ENCODE data around the gene SPON1. TPM values are rescaled to one million over a fixed set of nuclear protein-coding genes. Genes with fewer than 3 reads are reported as not detected.

Gene SPON1
- total RNA-seq, 4 donors from 2014 or later = 8.0 to 16.1 (median 11.3) TPM

DNA sequence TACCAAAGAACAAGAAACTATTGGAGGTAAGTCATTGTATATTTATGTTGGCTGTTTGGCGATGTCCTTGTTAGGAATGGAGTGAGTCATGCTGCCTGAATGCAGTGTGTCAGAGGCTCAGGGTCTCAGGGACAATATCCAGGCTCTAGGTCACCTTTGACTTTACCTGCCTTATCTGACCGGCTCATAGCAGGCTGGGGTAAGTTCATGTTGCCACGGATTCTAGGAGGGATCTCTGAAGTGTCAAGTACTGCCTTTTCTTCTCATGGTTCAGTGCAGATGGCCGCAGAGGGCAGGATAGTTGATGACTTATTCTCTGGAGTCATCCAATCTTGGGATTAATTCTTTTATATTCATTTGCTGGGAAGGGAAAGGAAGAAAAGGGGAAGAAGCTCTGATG is 53.2 kb downstream of the SPON1 start:
- no peaks in the 10 kb centered on the region for H3K4me1 ChIP-seq
- H3K27ac ChIP-seq = no peak overlapping the region
- no peaks in the 10 kb centered on the region for H3K36me3 ChIP-seq
- no peak for TF ChIP-seq POLR2A (IDR thresholded peaks at IDR 0.05)
- TF ChIP-seq, protein P1, sequence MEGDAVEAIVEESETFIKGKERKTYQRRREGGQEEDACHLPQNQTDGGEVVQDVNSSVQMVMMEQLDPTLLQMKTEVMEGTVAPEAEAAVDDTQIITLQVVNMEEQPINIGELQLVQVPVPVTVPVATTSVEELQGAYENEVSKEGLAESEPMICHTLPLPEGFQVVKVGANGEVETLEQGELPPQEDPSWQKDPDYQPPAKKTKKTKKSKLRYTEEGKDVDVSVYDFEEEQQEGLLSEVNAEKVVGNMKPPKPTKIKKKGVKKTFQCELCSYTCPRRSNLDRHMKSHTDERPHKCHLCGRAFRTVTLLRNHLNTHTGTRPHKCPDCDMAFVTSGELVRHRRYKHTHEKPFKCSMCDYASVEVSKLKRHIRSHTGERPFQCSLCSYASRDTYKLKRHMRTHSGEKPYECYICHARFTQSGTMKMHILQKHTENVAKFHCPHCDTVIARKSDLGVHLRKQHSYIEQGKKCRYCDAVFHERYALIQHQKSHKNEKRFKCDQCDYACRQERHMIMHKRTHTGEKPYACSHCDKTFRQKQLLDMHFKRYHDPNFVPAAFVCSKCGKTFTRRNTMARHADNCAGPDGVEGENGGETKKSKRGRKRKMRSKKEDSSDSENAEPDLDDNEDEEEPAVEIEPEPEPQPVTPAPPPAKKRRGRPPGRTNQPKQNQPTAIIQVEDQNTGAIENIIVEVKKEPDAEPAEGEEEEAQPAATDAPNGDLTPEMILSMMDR (IDR thresholded peaks at IDR 0.05) = no peak
- no peak for TF ChIP-seq EP300 (IDR thresholded peaks at IDR 0.05)
- no peak for TF ChIP-seq POLR2AphosphoS5 (IDR thresholded peaks at IDR 0.05)
- no peaks in the 10 kb centered on the region for H3K9me3 ChIP-seq
- WGBS = 54% methylated on average over 4 of the region's 4 CpGs
- DNase-seq (ENCODE audit: low spot score in 2 of 2) = no peak
- no peaks in the 10 kb centered on the region for H3K27me3 ChIP-seq
- no peak overlapping the region for H3K4me3 ChIP-seq

DNA sequence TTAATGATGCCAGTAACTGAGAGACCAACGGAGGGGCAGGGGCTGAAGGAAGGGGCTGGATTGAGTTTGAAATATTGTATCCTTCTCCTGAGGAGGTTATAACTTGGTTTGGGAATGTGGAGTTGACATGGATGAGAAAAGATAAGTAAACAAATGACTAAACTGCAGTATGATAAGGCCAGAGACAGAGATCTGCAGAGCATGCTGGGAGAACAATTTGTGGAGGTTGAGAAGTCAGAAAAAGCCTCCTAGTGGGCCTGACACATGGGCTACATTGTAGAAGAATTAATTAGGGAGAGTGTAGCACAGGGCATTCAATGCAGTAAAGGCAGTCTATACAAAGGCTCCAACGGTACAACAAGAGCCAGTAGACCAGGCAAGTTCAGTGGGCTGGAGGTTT is 55.9 kb downstream of the SPON1 start:
- Histone ChIP-seq H3K4me1 (no peaks in the 10 kb centered on the region), H3K27ac (no peak overlapping the region), H3K27me3 (no peaks in the 10 kb centered on the region), H3K36me3 (no peaks in the 10 kb centered on the region), H3K9me3 (no peaks in the 10 kb centered on the region), H3K4me3 (no peak overlapping the region)
- no peak for DNase-seq (ENCODE audit: low spot score in 2 of 2)
- 86% methylated on average over 2 of the region's 2 CpGs for WGBS
- TF ChIP-seq, protein P1 (IDR thresholded peaks at IDR 0.05) = no peak
- TF ChIP-seq POLR2AphosphoS5 (IDR thresholded peaks at IDR 0.05) (no peak), POLR2A (IDR thresholded peaks at IDR 0.05) (no peak), EP300 (IDR thresholded peaks at IDR 0.05) (no peak)

DNA sequence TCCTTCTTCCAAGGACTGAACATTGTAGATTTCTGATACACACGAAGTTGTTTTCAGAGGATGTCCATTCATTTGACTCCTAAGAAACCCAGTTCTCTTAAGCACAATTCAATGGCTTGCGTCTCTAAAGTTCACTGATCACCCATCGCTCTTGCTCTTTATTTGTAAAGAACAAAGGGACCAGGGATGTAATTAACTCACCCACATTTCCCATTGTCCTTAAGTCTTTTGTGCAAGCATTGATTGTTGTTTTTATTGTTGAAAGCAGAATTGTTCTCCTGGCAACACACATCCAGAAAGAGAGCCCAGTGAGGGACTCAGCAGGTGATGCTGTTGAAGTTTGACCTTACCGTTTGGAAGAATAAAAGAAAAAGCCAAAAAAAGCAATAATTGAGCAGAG is 59.2 kb downstream of the SPON1 start:
- H3K4me3 ChIP-seq = no peak overlapping the region
- no peaks in the 10 kb centered on the region for H3K36me3 ChIP-seq
- no peaks in the 10 kb centered on the region for H3K9me3 ChIP-seq
- 74% methylated on average over 4 of the region's 4 CpGs for WGBS
- peaks cover 18% of the 10 kb centered on the region for H3K27me3 ChIP-seq
- DNase-seq (ENCODE audit: low spot score in 2 of 2) = no peak
- TF ChIP-seq, protein P1 (IDR thresholded peaks at IDR 0.05) = no peak
- TF ChIP-seq POLR2AphosphoS5 (IDR thresholded peaks at IDR 0.05) (no peak), POLR2A (IDR thresholded peaks at IDR 0.05) (no peak), EP300 (IDR thresholded peaks at IDR 0.05) (no peak)
- no peaks in the 10 kb centered on the region for H3K4me1 ChIP-seq
- H3K27ac ChIP-seq = no peak overlapping the region

DNA sequence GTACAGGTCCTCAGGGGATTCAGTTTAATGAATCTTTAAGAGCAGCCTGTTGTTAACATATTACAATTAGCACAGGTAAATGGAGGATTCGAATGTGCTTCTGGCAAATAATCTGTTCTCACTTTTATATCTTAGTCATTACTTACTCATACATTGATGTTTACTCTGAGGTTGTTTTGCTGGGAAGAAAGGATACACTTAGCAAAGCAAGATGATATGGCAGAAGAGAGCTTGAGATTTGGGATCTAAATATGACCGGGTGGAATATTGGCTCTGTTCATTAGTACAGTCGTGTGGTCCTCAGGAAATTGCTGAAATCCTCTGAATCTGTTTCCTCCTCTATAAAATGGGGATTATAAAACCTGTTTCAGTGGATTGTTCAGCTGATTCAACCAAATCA is 59.7 kb downstream of the SPON1 start:
- no peak for DNase-seq (ENCODE audit: low spot score in 2 of 2)
- no peaks in the 10 kb centered on the region for H3K4me1 ChIP-seq
- no peak overlapping the region for H3K4me3 ChIP-seq
- no peaks in the 10 kb centered on the region for H3K9me3 ChIP-seq
- peaks cover 18% of the 10 kb centered on the region for H3K27me3 ChIP-seq
- H3K27ac ChIP-seq = no peak overlapping the region
- 28% methylated on average over 3 of the region's 3 CpGs for WGBS
- no peak for TF ChIP-seq POLR2A (IDR thresholded peaks at IDR 0.05)
- TF ChIP-seq, protein P1 (IDR thresholded peaks at IDR 0.05) = no peak
- TF ChIP-seq EP300 (IDR thresholded peaks at IDR 0.05) = no peak
- no peak for TF ChIP-seq POLR2AphosphoS5 (IDR thresholded peaks at IDR 0.05)
- no peaks in the 10 kb centered on the region for H3K36me3 ChIP-seq

DNA sequence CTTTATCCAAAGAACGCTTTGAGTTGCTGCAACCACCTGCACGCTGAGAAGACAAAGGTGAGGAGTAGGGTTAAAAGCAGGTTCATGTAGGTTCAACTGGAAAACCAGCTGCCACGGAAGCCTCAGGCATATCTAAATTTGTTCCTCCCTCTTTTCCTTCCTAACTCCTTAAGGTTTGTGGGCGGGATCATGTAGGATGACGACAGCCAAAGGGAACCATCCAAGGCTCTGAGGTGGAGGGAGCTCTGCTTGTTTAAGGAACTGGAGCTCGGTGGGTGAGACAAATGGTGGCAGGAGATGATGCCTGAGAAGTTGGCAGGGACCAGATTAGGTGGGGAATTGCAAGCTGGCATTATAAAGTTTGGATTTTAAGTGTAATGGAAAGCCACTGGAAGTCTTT is 60.3 kb downstream of the SPON1 start:
- H3K4me3 ChIP-seq = no peak overlapping the region
- H3K27ac ChIP-seq = no peak overlapping the region
- H3K9me3 ChIP-seq = no peaks in the 10 kb centered on the region
- H3K36me3 ChIP-seq = no peaks in the 10 kb centered on the region
- WGBS = 54% methylated on average over 6 of the region's 6 CpGs
- peaks cover 18% of the 10 kb centered on the region for H3K27me3 ChIP-seq
- no peak for DNase-seq (ENCODE audit: low spot score in 2 of 2)
- TF ChIP-seq, protein P1 (IDR thresholded peaks at IDR 0.05) = no peak
- no peak for TF ChIP-seq EP300 (IDR thresholded peaks at IDR 0.05)
- no peaks in the 10 kb centered on the region for H3K4me1 ChIP-seq

Data from suprapubic skin (tissue), 4 donors.